Neuron (in vitro differentiated cells): ENCODE measurements around the gene NCEH1.

Experiments
- H2AFZ ChIP-seq: one replicate; pipeline ENCODE4 v1.6.1; 2013; ENCODE audit warnings: low read depth, mild to moderate bottlenecking, inconsistent platforms, low read length, moderate library complexity
- H3K27me3 ChIP-seq: one replicate; pipeline ENCODE4 v1.6.1; 2013; ENCODE audit warnings: low read length; ENCODE audit not compliant: insufficient read depth
- H3K36me3 ChIP-seq: one replicate; pipeline ENCODE4 v1.6.1; 2013; ENCODE audit warnings: low read length; ENCODE audit not compliant: insufficient read depth
- H3K4me1 ChIP-seq: one replicate; pipeline ENCODE4 v1.6.1; 2013; ENCODE audit warnings: low read length; ENCODE audit not compliant: insufficient read depth
- H3K4me3 ChIP-seq: 2 replicates; pipeline ENCODE4 v1.5.1; 2013; ENCODE audit warnings: mild to moderate bottlenecking, low read length, moderate library complexity
- H3K9me3 ChIP-seq: one replicate; pipeline ENCODE4 v1.6.1; 2013; ENCODE audit warnings: low read length

NCEH1 gene

DNA sequence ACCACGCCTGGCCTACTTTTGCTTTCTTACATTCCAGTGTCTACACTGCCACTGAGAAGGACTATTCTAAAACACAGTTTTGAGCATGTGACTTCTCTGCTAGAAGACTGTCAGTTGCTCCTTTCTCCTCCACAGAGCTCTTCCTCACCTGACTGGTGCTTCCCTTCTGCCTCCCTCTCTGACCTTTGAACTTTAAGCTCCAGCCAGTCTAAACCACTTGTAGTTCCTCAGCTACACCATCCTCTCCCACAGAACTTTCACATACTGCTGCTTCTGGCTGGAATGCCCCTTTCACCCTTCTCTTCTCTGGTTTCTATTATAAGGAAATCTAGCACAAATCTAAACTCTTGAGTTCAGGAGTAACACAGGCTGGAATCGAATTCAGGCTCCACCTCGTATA is 9.1 kb downstream of the NCEH1 start:
- H3K4me3 ChIP-seq = no peak overlapping the region
- H3K9me3 ChIP-seq = no peaks in the 10 kb centered on the region
- H3K27me3 ChIP-seq = no peaks in the 10 kb centered on the region
- no peak overlapping the region for H2AFZ ChIP-seq
- H3K36me3 ChIP-seq = no peaks in the 10 kb centered on the region
- H3K4me1 ChIP-seq = peaks cover 21% of the 10 kb centered on the region

DNA sequence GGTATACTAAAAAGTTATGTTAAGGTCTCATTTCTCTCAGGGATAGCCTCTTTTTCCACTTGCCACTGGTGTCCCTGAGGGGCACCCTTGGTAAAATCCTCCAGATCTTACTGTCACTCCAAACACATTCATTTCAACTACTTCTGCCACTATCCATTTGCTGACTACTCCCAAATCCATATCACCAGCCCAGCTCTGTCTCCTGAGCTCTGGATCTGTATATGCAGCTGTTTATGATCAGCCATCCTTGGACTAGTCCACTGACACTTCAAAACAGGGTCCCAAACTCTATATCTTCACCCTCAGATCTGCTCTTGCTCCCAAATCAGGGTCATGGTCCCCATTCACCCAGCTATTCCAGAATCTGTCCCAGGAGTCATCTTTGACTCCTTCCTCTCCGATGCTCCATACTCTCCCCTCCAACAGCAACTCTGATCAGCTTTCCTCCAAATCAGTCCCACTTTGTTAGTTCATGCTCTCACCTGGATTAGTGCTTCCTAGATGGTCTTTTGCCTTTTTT is 9.9 kb downstream of the NCEH1 start:
- Histone ChIP-seq H3K36me3 (no peaks in the 10 kb centered on the region), H3K4me1 (peaks cover 21% of the 10 kb centered on the region), H3K9me3 (no peaks in the 10 kb centered on the region), H3K4me3 (no peak overlapping the region), H2AFZ (no peak overlapping the region), H3K27me3 (no peaks in the 10 kb centered on the region)

DNA sequence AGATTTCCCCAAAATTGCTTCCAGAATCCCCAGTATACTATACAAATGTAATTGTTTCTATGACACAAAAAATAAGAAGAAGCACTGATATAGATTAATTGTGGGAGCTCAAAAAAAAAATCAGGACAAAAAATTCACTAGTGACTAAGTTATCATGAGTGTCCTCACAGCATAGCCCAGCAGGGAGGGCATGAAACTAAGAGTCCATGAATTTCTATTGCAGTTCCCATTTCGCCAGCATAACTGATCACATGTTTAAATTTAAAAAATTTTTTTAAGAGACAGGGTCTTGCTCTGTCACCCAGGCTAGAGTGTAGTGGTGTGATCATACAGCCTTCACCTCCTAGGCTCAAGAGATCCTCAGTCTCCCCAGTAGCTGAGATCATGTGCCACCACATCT is 10.6 kb downstream of the NCEH1 start:
- Histone ChIP-seq H3K9me3 (no peaks in the 10 kb centered on the region), H3K4me1 (peaks cover 21% of the 10 kb centered on the region), H3K27me3 (no peaks in the 10 kb centered on the region), H2AFZ (no peak overlapping the region), H3K4me3 (no peak overlapping the region), H3K36me3 (no peaks in the 10 kb centered on the region)

DNA sequence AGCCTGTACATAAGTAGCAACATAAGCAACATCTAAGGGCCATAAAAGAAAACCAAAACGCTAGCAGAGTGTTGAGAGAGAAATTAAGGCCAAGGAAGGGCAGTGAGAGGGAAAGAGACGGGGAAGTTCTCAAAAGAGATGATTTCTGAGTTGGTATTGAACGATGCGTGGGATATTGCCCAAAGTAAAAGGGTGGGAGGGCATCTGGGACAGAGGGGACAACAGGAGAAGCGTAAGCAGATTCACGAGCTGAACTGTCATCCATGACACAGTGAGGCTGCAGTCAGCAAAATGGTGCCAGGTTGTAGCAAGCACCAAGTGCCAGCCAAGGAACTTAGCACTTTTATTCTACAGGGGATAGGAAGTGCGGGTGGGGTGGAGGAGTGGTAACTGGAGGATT is 11.8 kb downstream of the NCEH1 start:
- H3K27me3 ChIP-seq = no peaks in the 10 kb centered on the region
- H3K4me1 ChIP-seq = peaks cover 21% of the 10 kb centered on the region
- no peaks in the 10 kb centered on the region for H3K9me3 ChIP-seq

DNA sequence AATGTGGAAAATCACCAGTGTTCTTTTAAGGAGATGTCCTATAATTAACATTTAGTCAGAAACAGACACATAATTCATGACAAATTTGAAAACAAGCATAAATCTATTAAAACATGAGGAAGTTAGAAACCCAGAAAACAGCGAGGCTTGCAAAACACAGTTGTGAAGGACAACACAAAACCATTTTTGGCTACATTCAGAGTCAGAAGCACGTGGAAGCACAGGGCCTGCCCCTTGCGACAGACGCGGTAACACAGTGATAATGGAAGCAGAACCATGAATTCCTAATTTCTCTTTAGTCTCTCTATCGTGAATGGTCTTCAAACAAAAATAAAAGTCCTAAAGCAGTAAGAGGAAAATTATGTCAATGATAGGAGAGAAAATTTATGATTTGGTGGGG is 12.2 kb downstream of the NCEH1 start:
- no peaks in the 10 kb centered on the region for H3K36me3 ChIP-seq
- no peak overlapping the region for H2AFZ ChIP-seq
- H3K4me1 ChIP-seq = peaks cover 21% of the 10 kb centered on the region
- no peaks in the 10 kb centered on the region for H3K9me3 ChIP-seq
- H3K27me3 ChIP-seq = no peaks in the 10 kb centered on the region
- H3K4me3 ChIP-seq = no peak overlapping the region

More for the DNA sequence above, 11.8 kb downstream of the NCEH1 start:
- Histone ChIP-seq H2AFZ (no peak overlapping the region), H3K36me3 (no peaks in the 10 kb centered on the region), H3K4me3 (no peak overlapping the region)

DNA sequence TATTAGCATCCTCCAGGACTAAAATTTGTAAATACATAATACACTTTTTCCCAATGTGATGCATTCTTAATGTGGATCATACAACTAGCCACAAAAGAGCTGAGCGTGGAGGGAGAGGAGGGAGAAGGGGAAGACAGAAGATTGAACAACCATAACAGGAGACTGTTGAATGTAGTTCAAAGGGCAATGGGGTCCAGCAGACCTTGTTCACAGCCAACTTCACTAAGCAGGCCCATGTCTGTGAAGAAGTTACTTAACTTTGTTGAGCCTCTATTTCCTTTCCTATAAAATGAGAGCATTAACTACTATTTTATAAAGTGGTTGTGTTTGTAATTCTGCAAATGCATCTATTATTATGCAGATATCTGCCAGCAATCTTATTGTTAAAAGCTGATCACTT is 13.3 kb downstream of the NCEH1 start:
- Histone ChIP-seq H3K36me3 (no peaks in the 10 kb centered on the region), H2AFZ (no peak overlapping the region), H3K27me3 (no peaks in the 10 kb centered on the region), H3K4me1 (peaks cover 21% of the 10 kb centered on the region), H3K9me3 (no peaks in the 10 kb centered on the region), H3K4me3 (no peak overlapping the region)

DNA sequence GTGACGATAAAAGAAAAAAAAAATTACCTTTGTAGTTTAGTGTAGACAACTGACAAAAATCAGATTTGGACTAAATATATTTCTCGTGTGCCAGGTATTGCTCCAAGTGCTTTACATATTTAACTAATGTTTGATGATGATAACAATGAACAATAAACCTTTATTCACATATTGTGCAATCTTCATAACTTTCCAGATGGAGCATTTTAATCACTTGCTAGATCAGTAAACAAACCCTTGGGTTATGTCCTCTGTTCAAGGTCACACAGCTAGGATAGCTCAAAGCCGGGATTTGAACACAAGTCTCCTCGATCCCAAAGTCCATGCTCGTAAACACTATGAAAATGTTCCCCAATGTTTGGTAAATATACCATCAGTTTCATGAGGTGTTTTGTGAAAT is 14.5 kb downstream of the NCEH1 start:
- Histone ChIP-seq H3K9me3 (no peaks in the 10 kb centered on the region), H3K4me3 (no peak overlapping the region), H3K27me3 (no peaks in the 10 kb centered on the region), H3K36me3 (no peaks in the 10 kb centered on the region), H3K4me1 (peaks cover 21% of the 10 kb centered on the region), H2AFZ (no peak overlapping the region)

DNA sequence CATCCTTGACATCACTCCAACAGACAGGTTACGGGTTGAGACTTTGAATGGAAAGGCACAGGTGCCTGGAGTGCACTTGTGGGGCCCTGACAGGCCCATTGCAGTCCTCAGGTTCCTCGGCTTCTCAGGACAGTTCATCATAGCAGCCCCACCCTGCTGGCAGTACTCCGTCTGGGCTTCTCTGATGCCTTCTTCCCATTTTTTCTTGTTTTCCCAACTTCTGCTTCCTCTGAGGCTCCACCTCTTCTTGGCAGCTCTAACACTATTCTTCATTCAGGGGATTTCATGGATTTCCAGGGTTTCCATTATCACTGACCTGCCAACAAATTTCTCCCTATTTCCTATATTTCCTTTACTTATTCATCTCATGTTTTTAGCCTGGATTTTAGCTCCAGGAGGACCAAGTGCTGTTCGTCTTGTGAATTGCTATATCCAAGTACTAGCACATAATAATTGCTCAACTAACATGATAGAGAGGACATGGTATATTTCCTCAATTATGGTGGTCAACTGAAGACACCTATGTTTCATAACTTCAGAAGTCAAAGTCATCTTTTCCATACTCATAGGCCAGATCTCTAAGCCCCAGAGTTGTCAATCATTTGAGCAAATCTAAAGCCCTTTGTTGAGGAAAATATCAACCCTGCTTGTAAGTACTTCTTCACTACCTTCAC is 16.2 kb downstream of the NCEH1 start:
- Histone ChIP-seq H3K4me1 (peaks cover 21% of the 10 kb centered on the region), H3K4me3 (no peak overlapping the region), H2AFZ (no peak overlapping the region), H3K9me3 (no peaks in the 10 kb centered on the region), H3K36me3 (no peaks in the 10 kb centered on the region), H3K27me3 (no peaks in the 10 kb centered on the region)

DNA sequence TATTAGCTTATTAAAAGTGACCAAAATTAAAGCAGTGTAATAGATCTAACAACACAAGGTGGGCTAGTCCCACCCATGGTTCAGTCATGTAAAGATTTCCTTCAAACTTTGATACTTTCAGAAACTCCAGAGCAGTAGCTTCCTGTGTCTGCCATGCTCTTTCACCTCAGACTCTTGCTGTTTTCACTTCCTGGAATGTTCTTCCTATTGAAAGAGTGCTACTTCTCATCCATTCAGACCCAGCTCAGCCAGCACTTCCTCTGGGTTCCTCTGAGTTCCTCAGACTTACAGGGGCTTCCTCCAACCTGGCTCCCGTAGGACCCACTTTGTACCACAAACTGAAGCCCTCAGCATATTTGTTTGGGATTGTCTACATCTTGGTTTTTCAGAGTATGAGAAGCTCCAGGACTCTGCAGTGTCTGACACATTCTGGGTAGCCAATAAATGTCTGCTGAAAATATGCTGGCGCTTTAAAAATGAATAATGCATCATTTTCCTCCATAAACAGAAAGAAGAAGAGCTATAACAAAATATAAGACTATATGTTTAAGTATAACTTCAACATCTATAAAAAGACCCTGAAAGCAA is 18.0 kb downstream of the NCEH1 start:
- no peak overlapping the region for H3K4me3 ChIP-seq
- H3K27me3 ChIP-seq = no peaks in the 10 kb centered on the region
- no peaks in the 10 kb centered on the region for H3K36me3 ChIP-seq
- peaks cover 7% of the 10 kb centered on the region for H3K4me1 ChIP-seq
- H2AFZ ChIP-seq = no peak overlapping the region
- no peaks in the 10 kb centered on the region for H3K9me3 ChIP-seq

DNA sequence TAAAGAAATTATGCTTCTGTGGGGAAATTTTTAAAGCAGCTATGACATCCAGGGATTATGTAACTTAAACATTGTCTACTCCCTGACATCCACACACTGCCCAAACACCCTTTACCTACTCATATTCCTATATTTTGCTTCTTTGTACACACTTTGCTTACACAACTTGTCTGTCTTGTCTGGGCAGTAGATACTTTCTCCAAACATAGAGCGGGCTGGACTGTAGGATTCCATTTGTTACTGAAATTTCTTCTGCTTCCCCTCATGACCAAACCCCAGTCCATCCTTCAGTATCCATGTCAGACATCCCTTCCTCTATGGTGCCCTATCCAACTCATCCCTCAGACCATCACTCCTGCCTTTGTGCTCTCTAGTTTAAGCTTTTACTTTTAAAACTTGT is 19.9 kb downstream of the NCEH1 start:
- H3K4me3 ChIP-seq = no peak overlapping the region
- H3K9me3 ChIP-seq = no peaks in the 10 kb centered on the region
- no peaks in the 10 kb centered on the region for H3K4me1 ChIP-seq
- H3K36me3 ChIP-seq = no peaks in the 10 kb centered on the region
- no peak overlapping the region for H2AFZ ChIP-seq
- H3K27me3 ChIP-seq = no peaks in the 10 kb centered on the region

DNA sequence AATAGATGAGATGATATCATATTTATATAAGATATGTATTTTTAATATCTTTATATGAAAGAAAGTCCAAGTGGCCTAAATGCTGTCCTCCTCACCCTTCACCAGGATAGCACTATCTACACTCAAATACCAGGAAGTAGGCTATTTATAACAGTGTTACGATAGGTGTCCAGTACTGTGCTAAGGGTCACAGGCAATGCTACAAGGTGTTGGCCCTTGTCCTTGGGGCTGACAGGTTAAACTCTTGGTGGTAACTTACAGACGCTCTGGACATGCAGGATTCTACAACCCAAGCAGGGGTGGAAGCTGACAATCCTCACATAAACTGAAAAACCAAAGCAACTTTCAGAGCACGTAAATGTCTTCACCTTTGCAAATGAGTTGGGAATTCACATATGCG is 22.3 kb downstream of the NCEH1 start:
- no peak overlapping the region for H3K4me3 ChIP-seq
- no peaks in the 10 kb centered on the region for H3K27me3 ChIP-seq
- H2AFZ ChIP-seq = no peak overlapping the region
- H3K4me1 ChIP-seq = no peaks in the 10 kb centered on the region
- no peaks in the 10 kb centered on the region for H3K9me3 ChIP-seq
- H3K36me3 ChIP-seq = no peaks in the 10 kb centered on the region

DNA sequence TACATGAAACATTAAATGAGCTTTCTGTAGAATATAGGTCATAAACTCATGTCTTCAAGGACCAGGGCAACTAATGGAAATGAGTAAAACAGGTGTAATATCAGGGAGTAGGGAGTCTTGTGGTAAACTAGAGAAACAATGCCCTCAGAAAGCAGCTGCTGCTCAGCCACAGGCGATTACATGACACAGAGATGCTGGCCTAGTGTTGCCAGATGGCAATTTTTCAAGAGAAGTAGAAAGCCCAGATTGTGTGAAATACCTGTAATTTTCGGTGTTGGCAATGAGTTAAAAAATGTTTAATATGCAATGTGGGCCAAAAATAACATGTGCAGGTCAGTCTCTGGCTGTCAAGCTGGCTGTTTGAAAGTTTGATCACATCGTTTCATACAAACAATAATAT is 23.4 kb downstream of the NCEH1 start:
- no peak overlapping the region for H3K4me3 ChIP-seq
- no peaks in the 10 kb centered on the region for H3K27me3 ChIP-seq
- H3K4me1 ChIP-seq = no peaks in the 10 kb centered on the region
- no peak overlapping the region for H2AFZ ChIP-seq
- H3K36me3 ChIP-seq = no peaks in the 10 kb centered on the region
- H3K9me3 ChIP-seq = no peaks in the 10 kb centered on the region

DNA sequence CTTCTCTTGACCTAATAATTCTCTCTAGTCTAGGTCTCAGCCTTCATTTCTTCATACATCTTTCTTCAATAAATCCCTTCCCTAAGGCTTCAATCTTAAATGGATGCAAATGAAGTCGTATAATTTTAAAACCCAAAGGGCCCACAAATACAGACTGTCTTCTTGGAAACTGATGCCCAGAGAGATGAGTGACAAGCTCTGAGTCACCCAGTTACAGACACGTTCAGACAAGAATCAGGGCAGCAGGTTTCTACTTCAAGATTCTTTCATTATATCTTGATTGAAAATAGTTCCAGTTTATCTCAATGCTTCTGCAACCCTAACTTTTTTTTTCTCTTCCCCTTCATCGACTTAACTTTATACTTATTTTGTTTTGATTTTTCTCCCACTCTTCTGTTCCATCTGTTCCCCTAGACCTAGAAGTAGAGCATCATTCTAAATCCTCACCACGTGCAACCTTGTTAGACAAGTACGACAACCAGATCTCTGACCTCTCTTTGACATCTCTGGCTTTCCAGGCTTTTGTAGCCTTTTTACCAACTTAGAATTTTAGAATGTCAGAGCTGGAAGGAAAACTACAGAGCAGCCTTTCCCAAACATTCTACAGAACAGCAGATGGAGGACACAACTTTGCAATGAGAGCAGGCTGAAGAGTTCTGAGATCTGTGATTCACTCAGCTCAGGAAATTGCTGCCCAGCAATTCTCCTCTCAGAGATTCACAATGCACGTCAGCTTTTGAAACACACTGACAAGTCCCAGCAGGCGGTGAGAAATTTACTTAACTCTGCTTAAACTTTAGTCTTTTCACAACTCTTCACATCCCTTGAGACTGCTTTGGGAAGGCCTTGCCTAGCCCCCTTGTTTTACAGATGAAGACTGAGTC is 25.3 kb downstream of the NCEH1 start:
- Histone ChIP-seq H3K4me1 (no peaks in the 10 kb centered on the region), H3K4me3 (no peak overlapping the region), H3K9me3 (no peaks in the 10 kb centered on the region), H2AFZ (no peak overlapping the region), H3K27me3 (no peaks in the 10 kb centered on the region), H3K36me3 (no peaks in the 10 kb centered on the region)
